DMS 273 treated with DMSO at 0.1 percent for 48 hours (cell line): ENCODE measurements around the gene ABCB9.
"Not testable (repeated sequence)": the region's sequence is repeated elsewhere in the genome, so short reads cannot be mapped to it uniquely, and the experiment has no call there.

Source experiments
- DNase-seq: peaks from one replicate; lab custom pipeline; 2025; lab: John Stamatoyannopoulos, UW

ABCB9 gene

DNA sequence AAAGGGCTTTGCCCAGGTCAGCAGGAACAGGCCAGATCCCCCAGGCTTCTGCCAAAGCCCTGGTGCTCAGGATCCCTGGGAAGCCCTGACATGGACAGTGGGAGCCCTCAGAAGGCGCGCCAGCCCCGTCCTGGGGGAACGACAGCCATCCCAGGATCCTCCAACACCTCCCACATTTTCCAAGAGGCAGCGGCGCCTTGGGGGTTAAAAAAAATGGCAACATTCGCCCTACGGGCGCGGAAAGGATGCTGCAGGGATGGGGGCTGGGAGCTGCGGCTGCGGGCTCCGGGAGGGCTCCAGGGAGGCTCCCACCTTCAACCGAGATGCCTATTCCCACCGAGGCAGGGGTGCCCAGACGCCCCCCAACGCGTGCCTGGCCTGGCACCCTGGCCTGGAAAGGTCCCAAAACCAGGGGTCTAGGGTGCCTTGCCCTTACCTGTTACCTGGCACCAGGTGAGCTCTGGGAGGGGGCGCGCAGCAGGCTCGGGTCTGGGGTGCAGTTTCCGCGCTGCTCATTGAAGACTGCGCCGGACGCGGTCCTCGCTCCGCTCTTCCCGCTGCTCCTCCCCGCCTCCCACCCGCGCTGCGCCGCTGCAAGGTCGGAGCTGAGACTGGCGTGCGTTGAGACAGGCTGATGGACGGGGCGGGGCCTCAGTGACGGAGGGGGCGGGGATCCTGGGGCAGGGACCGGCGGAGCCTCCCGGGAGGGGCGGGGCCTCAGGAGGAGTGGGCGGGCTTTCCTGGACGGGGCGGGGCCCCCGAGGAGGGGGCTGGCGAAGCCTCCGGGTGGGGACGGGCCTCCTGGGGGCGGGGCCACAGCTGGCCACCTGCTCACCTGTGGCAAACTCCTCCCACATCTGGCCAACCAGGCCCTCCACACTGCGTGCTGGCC, at the start of gene ABCB9:
ABCB9 (minus strand) TSS at position 613 of the 892 bp plus-strand sequence. CDS start 6,228 bp downstream, outside the sequence.
- DNase-seq, result peak; percentile 46

DNA sequence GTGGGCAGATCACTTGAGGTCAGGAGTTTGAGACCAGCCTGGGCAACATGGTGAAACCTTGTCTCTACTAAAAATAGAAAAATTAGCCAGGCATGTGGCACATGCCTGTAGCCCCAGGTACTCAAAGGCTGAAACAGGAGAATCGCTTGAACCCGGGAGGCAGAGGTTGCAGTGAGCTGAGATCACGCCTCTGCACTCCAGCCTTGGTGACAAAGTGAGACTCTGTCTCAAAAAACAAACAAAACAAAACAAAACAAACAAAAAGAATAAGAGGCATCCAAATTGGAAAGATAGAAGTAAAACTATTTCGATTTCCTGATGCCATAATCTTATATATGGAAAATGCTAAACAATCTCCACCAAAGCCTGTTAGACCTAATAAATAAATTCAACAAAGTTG, 48.2 kb upstream of the ABCB9 start:
- not testable (repeated sequence) for DNase-seq

DNA sequence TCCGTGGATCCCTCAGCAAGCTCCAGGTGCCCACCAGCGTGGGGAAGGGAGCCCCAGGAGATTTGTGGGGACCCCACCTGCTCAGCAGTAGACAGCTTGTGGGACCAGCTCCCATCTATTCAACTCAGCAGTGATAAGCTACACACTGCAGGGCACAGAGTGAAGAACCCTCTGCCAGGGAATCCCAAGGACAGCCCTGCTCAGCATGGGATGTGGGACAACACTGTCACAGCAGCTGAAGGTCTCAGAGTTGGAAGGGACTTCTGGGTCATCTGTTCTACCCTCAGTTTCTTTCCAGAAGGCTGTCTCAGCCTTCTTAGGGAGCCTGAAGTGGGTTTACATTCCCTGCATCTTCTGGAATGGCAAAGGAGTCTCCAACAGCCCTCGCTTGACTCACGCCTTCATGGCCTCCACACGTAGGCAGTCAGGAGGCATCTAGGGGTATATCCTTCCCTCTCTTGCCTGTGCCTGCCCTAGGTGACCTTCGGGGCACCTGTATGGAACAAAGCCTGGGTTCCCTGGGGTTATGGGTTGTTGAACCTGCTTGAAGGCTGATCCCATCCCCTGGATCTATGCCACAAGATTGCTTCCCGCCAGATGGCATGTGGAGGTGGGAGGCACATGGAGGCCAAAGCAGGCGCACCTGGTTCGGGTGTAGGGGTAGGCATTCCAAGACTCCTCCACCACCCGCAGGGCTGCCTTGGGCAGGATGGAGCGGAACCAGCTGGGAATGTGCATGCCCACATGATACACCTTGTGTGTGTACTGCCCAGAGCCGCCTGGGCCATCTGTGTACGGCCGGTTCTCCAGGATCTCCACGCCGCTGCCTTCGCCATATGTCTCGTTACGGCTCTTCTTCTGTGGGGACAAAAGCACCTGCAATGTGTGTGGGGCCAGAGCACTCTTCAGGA, 47.2 kb upstream of the ABCB9 start:
- DNase-seq, result no peak

DNA sequence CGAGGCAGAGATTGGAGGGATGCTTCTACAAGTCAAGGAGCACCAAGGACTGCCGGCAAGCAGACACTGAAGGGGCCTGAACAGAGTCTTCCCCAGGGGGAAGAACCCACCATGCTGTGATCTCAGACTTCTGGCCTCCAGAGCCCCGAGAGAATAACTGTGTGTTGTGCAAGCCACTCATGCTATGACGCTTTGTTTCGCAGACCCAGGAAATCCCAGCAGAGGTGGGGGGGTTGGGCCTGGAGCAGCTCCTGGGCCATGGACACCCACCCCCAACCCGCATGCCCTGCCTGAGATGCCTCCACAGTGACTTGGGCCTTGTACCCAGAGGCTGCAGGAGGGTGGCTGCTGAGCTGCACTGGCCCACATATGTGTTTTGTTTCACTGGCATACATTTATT, 45.4 kb upstream of the ABCB9 start:
- no peak for DNase-seq

DNA sequence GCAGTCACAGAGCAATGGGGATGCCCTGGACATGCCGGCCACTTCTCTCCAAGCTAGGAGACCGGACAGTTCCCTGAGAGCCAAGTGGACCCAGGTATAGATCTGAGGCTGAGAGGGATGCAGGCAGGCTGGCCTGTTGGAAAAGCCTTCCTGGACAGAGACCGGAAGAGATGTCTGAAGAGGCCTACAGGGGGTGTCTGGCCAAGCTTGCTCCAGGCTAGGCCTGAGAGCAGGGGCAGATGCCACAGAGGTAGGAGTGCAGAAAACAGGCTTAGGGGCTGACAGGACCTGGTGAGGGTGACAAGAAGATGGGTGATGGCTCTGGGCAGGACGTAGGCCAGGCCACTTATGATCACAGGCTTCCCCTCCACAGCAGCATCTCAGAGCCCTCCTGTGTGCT, 44.4 kb upstream of the ABCB9 start:
- DNase-seq, result no peak

GRCh38 chr12:123010110-123010509, 43.8 kb upstream of the ABCB9 start:
- no peak for DNase-seq

DNA sequence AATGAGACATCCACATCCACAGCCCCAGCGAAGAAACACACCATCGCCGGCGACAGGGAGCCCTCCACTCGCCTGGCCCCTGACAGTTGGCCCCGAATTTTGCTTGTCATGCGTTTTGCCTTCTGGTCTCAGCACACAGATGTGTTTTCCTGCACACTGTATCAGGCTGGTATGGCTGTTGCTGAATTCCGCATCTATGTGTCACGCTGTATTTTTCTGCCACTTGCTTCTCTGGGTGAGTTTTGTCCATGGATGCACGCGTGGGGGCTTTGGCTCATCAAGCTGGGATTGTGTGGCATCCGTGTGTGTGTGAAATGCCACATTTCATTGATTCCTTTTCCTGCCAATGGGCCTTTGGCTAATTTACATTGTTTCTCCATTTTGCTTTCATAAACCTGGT, 40.7 kb upstream of the ABCB9 start:
- no peak for DNase-seq

GRCh38 chr12:123005081-123005626, 38.9 kb upstream of the ABCB9 start:
- no peak for DNase-seq

DNA sequence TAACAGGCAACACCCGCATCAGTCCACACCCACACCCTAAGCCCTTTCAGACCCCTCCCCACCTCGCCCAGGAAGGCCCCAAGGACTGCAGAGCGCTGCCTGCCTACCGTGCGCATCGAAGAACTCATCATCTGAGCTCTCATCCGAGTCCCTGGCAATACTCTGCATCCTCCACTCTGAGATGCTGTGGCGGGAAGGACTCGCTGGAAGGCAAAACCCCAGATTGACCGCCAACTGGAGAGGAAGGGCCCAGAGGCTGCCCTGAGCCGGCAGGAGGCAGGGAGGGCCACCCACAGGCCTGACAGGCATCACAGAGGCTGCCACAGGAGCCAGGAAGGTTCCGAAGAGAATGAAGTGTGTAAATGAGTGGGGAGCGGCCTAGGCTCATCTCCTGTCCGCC, 38.0 kb upstream of the ABCB9 start:
- DNase-seq, result no peak

- DNase-seq, result no peak
Measured at GRCh38 chr12:123003257-123003656, 37.0 kb upstream of the ABCB9 start.

GRCh38 chr12:123001464-123001863, 35.2 kb upstream of the ABCB9 start:
- DNase-seq, result no peak

DNA sequence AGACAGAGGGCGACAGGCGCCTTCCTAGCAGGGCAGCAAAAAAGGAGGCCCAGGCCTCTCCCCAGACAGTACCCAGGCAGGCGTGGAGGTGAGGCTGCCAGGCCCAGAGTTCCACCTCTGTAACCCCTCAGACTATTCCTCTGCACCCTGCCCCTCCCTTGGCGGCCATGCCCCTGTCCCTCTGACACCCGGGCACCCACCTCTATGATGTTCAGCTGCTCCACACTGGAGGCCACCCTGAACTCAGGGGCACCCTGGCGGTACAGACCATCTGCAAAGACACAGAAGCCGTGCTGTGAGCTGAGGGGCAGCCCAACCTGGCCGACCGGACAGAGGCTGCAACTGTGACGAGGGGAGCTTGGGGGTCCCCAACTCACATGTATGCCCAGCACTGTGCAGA, 34.3 kb upstream of the ABCB9 start:
- DNase-seq, result no peak

GRCh38 chr12:122999986-123000420, 33.7 kb upstream of the ABCB9 start:
- no peak for DNase-seq

- no peak for DNase-seq
Measured at GRCh38 chr12:122999196-122999946, 33.1 kb upstream of the ABCB9 start.

DNA sequence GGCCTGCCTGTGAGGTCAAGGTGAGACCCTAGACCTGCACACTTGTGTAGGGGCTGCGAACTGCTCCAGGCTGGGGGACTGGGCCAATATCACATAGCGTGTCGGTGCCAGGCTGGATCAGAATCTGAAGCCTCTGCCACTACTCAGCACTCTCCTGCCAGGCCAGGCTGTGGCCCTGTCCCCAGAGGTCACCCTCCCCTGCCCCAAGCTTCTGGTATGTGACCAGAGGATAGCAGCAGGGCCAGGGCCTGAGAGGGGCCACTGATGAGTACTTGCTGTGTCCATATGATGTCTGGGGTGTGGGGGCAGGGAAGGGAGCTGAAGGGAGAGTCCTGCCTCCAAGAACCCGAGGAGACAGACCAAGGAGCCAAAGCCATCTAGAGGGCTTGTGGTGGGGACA, 32.1 kb upstream of the ABCB9 start:
- no peak for DNase-seq

- DNase-seq, result no peak
Measured at GRCh38 chr12:122997343-122998250, 31.3 kb upstream of the ABCB9 start.

GRCh38 chr12:122996621-122997342, 30.5 kb upstream of the ABCB9 start:
- no peak for DNase-seq

- DNase-seq, result no peak
Measured at GRCh38 chr12:122996188-122996601, 29.9 kb upstream of the ABCB9 start.

GRCh38 chr12:122995503-122996187, 29.4 kb upstream of the ABCB9 start:
- DNase-seq, result no peak
